Measurements from ENCODE around the gene DEXI.
"Not testable (repeated sequence)": the region's sequence is repeated elsewhere in the genome, so short reads cannot be mapped to it uniquely, and the experiment has no call there.

DNA sequence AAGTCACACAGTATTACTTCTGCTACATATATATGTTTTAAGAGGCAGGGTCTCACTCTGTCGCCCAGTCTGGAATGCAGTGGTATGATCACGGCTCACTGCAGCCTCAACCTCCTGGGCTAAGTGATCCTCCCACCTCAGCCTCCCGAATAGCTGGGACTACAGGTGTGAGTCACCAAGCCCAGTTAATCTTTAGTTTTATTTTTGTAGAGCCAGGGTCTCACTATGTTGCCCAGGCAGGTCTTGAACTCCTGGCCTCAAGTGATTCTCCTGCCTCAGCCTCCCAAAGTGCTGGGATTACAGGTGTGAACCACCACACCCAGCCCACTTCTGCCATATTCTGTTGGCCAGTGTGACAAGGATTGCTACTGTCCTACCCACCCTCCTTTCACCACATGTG is 17.0 kb downstream of the DEXI start:
- TF ChIP-seq EP300, POLR2A (IDR thresholded peaks at IDR 0.05): not testable (repeated sequence)
- TF ChIP-seq, protein P1, sequence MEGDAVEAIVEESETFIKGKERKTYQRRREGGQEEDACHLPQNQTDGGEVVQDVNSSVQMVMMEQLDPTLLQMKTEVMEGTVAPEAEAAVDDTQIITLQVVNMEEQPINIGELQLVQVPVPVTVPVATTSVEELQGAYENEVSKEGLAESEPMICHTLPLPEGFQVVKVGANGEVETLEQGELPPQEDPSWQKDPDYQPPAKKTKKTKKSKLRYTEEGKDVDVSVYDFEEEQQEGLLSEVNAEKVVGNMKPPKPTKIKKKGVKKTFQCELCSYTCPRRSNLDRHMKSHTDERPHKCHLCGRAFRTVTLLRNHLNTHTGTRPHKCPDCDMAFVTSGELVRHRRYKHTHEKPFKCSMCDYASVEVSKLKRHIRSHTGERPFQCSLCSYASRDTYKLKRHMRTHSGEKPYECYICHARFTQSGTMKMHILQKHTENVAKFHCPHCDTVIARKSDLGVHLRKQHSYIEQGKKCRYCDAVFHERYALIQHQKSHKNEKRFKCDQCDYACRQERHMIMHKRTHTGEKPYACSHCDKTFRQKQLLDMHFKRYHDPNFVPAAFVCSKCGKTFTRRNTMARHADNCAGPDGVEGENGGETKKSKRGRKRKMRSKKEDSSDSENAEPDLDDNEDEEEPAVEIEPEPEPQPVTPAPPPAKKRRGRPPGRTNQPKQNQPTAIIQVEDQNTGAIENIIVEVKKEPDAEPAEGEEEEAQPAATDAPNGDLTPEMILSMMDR (IDR thresholded peaks at IDR 0.05): not testable (repeated sequence)
